ENCODE data around the gene SEMA6D. TPM values are rescaled to one million over a fixed set of nuclear protein-coding genes. Genes with fewer than 3 reads are reported as not detected.

Gene SEMA6D
- total RNA-seq, 5 donors from 2014 or later (not counting 1 experiment from before 2014, with no cell fraction given): 0.06 TPM; not detected in 4

- no peak overlapping the region for H3K4me3 ChIP-seq (ENCODE audit: control insufficient read depth in 1 of 2, extremely low read depth in 1 of 2, low read length in 1 of 2)
- H3K27ac Mint-ChIP-seq: no peak overlapping the region
- no peak for DNase-seq
- WGBS (ENCODE audit: insufficient coverage): 100% methylated on average over 2 of the region's 2 CpGs
- no peak for ATAC-seq (replicated peaks in 1 of 4)
- no peaks in the 10 kb centered on the region for H3K9me3 Mint-ChIP-seq
- H3K4me1 ChIP-seq (ENCODE audit: control insufficient read depth in 1 of 2, extremely low read depth in 1 of 2, insufficient read depth in 2 of 2, low read length in 2 of 2): no peaks in the 10 kb centered on the region
- CTCF ChIA-PET: no interaction called here
- peaks cover 0 to 4% of the 10 kb centered on the region in 2 experiments for H3K27me3 ChIP-seq (replicated peaks in 1 of 2; ENCODE audit: control insufficient read depth in 2 of 2, extremely low read depth in 1 of 2, insufficient read depth in 2 of 2, low read length in 1 of 2)
- no peak overlapping the region for H3K27ac ChIP-seq (ENCODE audit: low read length)
- POLR2A ChIA-PET: interaction anchor here in 1 of 2 donors (0.6 kb wide), 1 partner anchor 66 kb away, joined by 3 read pairs; no protein-coding TSS in a partner anchor
- H3K27me3 Mint-ChIP-seq: peaks cover 8 to 10% of the 10 kb centered on the region in 2 donors
- no peaks in the 10 kb centered on the region for H3K9me3 ChIP-seq
- H3K36me3 ChIP-seq (ENCODE audit: control insufficient read depth in 2 of 2, extremely low read depth in 1 of 2, insufficient read depth in 1 of 2, low read length in 1 of 2): no peaks in the 10 kb centered on the region
- no peak overlapping the region for H3K4me3 Mint-ChIP-seq
- H3K36me3 Mint-ChIP-seq: no peaks in the 10 kb centered on the region
- H3K4me1 Mint-ChIP-seq: peaks cover 0 to 2% (median 2%) of the 10 kb centered on the region in 3 donors
Observed at GRCh38 chr15:47819158-47819557, 101.9 kb downstream of the SEMA6D start.

DNA sequence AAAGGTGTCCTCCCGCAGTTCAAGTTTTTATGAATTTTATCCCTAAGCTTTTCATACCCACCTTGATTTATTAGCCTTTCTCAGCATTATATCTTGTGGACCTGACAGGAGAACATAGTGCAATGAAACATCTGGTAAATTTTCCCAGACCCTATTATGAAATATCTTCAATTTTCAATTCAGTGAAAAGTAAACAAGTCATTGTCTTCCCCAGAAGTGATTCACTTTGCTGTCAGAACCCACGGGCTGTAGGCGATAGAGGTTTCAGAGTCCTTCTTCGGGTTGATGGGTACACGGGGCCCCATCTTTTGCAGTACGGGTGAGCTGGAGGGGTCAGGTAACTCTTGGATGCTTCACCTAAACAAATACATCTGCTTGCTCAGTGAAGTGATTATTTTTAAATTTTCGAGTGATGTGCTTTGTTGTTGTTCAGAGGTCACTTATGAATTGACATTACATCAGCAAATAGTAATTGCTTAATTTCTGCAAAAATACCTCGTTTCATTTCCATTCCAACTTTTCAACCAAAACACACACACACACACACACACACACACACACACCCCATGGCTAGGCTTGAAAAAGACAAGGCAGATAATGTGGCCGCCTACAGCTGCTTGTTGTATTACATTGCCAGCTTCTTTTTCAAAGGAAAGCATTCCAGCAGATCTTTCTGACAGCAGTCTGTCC lies 102.9 kb downstream of the SEMA6D start:
- Histone ChIP-seq H3K4me3 (ENCODE audit: control insufficient read depth in 1 of 2, extremely low read depth in 1 of 2, low read length in 1 of 2) (no peak overlapping the region), H3K27ac (ENCODE audit: low read length) (no peak overlapping the region), H3K27me3 (replicated peaks in 1 of 2; ENCODE audit: control insufficient read depth in 2 of 2, extremely low read depth in 1 of 2, insufficient read depth in 2 of 2, low read length in 1 of 2) (peaks cover 0 to 4% of the 10 kb centered on the region in 2 experiments), H3K36me3 (ENCODE audit: control insufficient read depth in 2 of 2, extremely low read depth in 1 of 2, insufficient read depth in 1 of 2, low read length in 1 of 2) (no peaks in the 10 kb centered on the region), H3K9me3 (no peaks in the 10 kb centered on the region), H3K4me1 (ENCODE audit: control insufficient read depth in 1 of 2, extremely low read depth in 1 of 2, insufficient read depth in 2 of 2, low read length in 2 of 2) (no peaks in the 10 kb centered on the region)
- no peak overlapping the region for H3K27ac Mint-ChIP-seq
- H3K36me3 Mint-ChIP-seq: no peaks in the 10 kb centered on the region
- H3K4me1 Mint-ChIP-seq: no peaks in the 10 kb centered on the region
- DNase-seq: no peak
- ATAC-seq (replicated peaks in 1 of 4): no peak
- 57% methylated on average over 4 of the region's 9 CpGs for WGBS (ENCODE audit: insufficient coverage)
- no peak overlapping the region for H3K4me3 Mint-ChIP-seq
- no peaks in the 10 kb centered on the region for H3K9me3 Mint-ChIP-seq
- H3K27me3 Mint-ChIP-seq: peaks cover 8 to 10% of the 10 kb centered on the region in 2 donors
- CTCF ChIA-PET: interaction anchor here in 1 of 2 donors (0.5 to 0.6 kb wide), 2 partner anchors 29 to 49 kb away, joined by 3 to 4 read pairs; no protein-coding TSS in a partner anchor
- POLR2A ChIA-PET: no interaction called here

GRCh38 chr15:47820747-47821319 lies 103.5 kb downstream of the SEMA6D start:
- Mint-ChIP-seq H3K9me3 (no peaks in the 10 kb centered on the region), H3K4me3 (no peak overlapping the region), H3K36me3 (no peaks in the 10 kb centered on the region), H3K27me3 (peaks cover 8 to 10% of the 10 kb centered on the region in 2 donors), H3K27ac (no peak overlapping the region), H3K4me1 (no peaks in the 10 kb centered on the region)
- H3K36me3 ChIP-seq (ENCODE audit: control insufficient read depth in 2 of 2, extremely low read depth in 1 of 2, insufficient read depth in 1 of 2, low read length in 1 of 2): no peaks in the 10 kb centered on the region
- ATAC-seq (replicated peaks in 1 of 4) (no peak), DNase-seq (no peak)
- no peak overlapping the region for H3K4me3 ChIP-seq (ENCODE audit: control insufficient read depth in 1 of 2, extremely low read depth in 1 of 2, low read length in 1 of 2)
- CTCF ChIA-PET: interaction anchor here in 1 of 2 donors (0.5 to 0.6 kb wide), 2 partner anchors 30 to 49 kb away, joined by 3 to 4 read pairs; no protein-coding TSS in a partner anchor
- H3K27me3 ChIP-seq (replicated peaks in 1 of 2; ENCODE audit: control insufficient read depth in 2 of 2, extremely low read depth in 1 of 2, insufficient read depth in 2 of 2, low read length in 1 of 2): peaks cover 0 to 4% of the 10 kb centered on the region in 2 experiments
- H3K4me1 ChIP-seq (ENCODE audit: control insufficient read depth in 1 of 2, extremely low read depth in 1 of 2, insufficient read depth in 2 of 2, low read length in 2 of 2): no peaks in the 10 kb centered on the region
- H3K27ac ChIP-seq (ENCODE audit: low read length): no peak overlapping the region
- WGBS (ENCODE audit: insufficient coverage): 53% methylated on average over 3 of the region's 8 CpGs
- POLR2A ChIA-PET: no interaction called here
- H3K9me3 ChIP-seq: no peaks in the 10 kb centered on the region

- no peak overlapping the region for H3K4me3 ChIP-seq (ENCODE audit: control insufficient read depth in 1 of 2, extremely low read depth in 1 of 2, low read length in 1 of 2)
- Mint-ChIP-seq H3K9me3 (no peaks in the 10 kb centered on the region), H3K36me3 (no peaks in the 10 kb centered on the region), H3K27me3 (peaks cover 8 to 15% of the 10 kb centered on the region in 2 donors), H3K4me1 (no peaks in the 10 kb centered on the region), H3K27ac (no peak overlapping the region), H3K4me3 (no peak overlapping the region)
- ATAC-seq (replicated peaks in 1 of 4) (no peak), DNase-seq (no peak)
- CTCF ChIA-PET: no interaction called here
- no peaks in the 10 kb centered on the region for H3K4me1 ChIP-seq (ENCODE audit: control insufficient read depth in 1 of 2, extremely low read depth in 1 of 2, insufficient read depth in 2 of 2, low read length in 2 of 2)
- H3K9me3 ChIP-seq: no peaks in the 10 kb centered on the region
- WGBS (ENCODE audit: insufficient coverage): 97% methylated on average over 3 of the region's 4 CpGs
- POLR2A ChIA-PET: no interaction called here
- H3K27ac ChIP-seq (ENCODE audit: low read length): no peak overlapping the region
- peaks cover 0 to 4% of the 10 kb centered on the region in 2 experiments for H3K27me3 ChIP-seq (replicated peaks in 1 of 2; ENCODE audit: control insufficient read depth in 2 of 2, extremely low read depth in 1 of 2, insufficient read depth in 2 of 2, low read length in 1 of 2)
- no peaks in the 10 kb centered on the region for H3K36me3 ChIP-seq (ENCODE audit: control insufficient read depth in 2 of 2, extremely low read depth in 1 of 2, insufficient read depth in 1 of 2, low read length in 1 of 2)
Observed at GRCh38 chr15:47822048-47822447, 104.7 kb downstream of the SEMA6D start.

Data from T-cell (primary cell).